ENCODE results near the gene WWP2.
A peak's percentile ranks its signal among the peaks of the same experiment; 100 is the strongest.
"Not testable (repeated sequence)": the region's sequence is repeated elsewhere in the genome, so short reads cannot be mapped to it uniquely, and the experiment has no call there.

The WWP2 gene

GRCh38 chr16:69747115-69747514 lies 15.0 kb upstream of the WWP2 start:
- no peak for DNase-seq

- DNase-seq = no peak
Measured at GRCh38 chr16:69748694-69749345, 13.3 kb upstream of the WWP2 start.

GRCh38 chr16:69754143-69754468 lies 8.0 kb upstream of the WWP2 start:
- peak in 1 of 2 experiments; percentile 31 for DNase-seq

GRCh38 chr16:69754469-69755310 lies 7.4 kb upstream of the WWP2 start, which contains the start of gene NOB1:
TSS of gene NOB1 (minus strand) at chr16:69754926. CDS start at chr16:69754910, 16 bp downstream.
- DNase-seq = peak; percentile 84 to 95

- DNase-seq = no peak
Measured at GRCh38 chr16:69756705-69757104, 5.4 kb upstream of the WWP2 start.

GRCh38 chr16:69757375-69757774 lies 4.8 kb upstream of the WWP2 start:
- not testable (repeated sequence) for DNase-seq

GRCh38 chr16:69762814-69763598 lies 874 bp downstream of the WWP2 start:
- DNase-seq = peak in 1 of 2 experiments; percentile 2

GRCh38 chr16:69763599-69763942 lies 1.4 kb downstream of the WWP2 start:
- no peak for DNase-seq

- DNase-seq = no peak
Measured at GRCh38 chr16:69767459-69768229, 5.5 kb downstream of the WWP2 start.

GRCh38 chr16:69768666-69769065 lies 6.5 kb downstream of the WWP2 start:
- no peak for DNase-seq

- DNase-seq = no peak
Measured at GRCh38 chr16:69769404-69769803, 7.3 kb downstream of the WWP2 start.

- no peak for DNase-seq
Measured at GRCh38 chr16:69771651-69771967, 9.5 kb downstream of the WWP2 start.

GRCh38 chr16:69773260-69773947 lies 11.3 kb downstream of the WWP2 start:
- peak; percentile 56 to 80 for DNase-seq

GRCh38 chr16:69775563-69775962 lies 13.4 kb downstream of the WWP2 start:
- no peak for DNase-seq

- DNase-seq = no peak
Measured at GRCh38 chr16:69779724-69780123, 17.6 kb downstream of the WWP2 start.

- no peak for DNase-seq
Measured at GRCh38 chr16:69781118-69781517, 19.0 kb downstream of the WWP2 start.

GRCh38 chr16:69784586-69784985 lies 22.5 kb downstream of the WWP2 start:
- DNase-seq = no peak

GRCh38 chr16:69787883-69788282 lies 25.8 kb downstream of the WWP2 start:
- no peak for DNase-seq

- DNase-seq = not testable (repeated sequence)
Measured at GRCh38 chr16:69791391-69791847, 29.3 kb downstream of the WWP2 start.

GRCh38 chr16:69793526-69793925 lies 31.4 kb downstream of the WWP2 start:
- DNase-seq = no peak

- no peak for DNase-seq
Measured at GRCh38 chr16:69794486-69794885, 32.4 kb downstream of the WWP2 start.
